GM18517 (cell line): ENCODE data around the gene SPNS1.
"Not testable (repeated sequence)": the region's sequence is repeated elsewhere in the genome, so short reads cannot be mapped to it uniquely, and the experiment has no call there.

Experiments used
- ATAC-seq: cut with Tn5 transposase; IDR thresholded peaks from one replicate; pipeline ENCODE4 v1.9.1; 2021; ENCODE audit warnings: mild to moderate bottlenecking, moderate library complexity; ENCODE audit not compliant: unreplicated experiment

Gene SPNS1

DNA sequence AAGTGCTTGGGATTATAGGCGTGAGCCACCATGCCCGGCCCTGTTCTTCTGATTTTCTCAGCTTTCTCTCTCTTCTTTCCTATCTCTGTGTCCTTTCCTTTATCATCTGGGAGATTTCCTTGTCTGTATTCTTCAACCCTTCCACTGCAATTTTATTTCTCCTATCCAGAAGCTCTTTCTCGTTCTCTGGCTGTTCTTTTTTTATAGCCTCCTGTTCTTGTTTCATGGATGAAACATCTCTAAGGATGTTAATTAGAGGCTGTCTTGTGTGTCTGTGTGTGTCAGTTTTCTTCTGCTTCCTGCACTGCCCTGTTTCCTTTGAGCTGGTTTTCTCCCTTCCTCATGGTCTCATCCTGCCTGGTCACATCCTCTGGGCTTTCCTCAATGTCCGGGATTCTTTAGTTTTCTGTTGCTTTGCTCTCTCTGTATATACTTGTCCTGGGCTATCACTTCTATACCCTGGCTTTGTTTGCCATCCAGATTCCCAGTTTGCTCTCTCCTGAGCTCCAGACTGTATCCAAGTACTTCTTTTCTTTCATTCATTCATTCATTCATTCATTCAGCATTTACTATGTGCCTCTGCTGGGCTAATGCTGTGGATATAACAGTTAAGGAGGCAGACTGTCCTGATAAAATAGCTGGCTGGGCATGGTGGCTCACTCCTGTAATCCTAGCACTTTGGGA lies 12.7 kb downstream of the SPNS1 start:
- ATAC-seq = no peak

DNA sequence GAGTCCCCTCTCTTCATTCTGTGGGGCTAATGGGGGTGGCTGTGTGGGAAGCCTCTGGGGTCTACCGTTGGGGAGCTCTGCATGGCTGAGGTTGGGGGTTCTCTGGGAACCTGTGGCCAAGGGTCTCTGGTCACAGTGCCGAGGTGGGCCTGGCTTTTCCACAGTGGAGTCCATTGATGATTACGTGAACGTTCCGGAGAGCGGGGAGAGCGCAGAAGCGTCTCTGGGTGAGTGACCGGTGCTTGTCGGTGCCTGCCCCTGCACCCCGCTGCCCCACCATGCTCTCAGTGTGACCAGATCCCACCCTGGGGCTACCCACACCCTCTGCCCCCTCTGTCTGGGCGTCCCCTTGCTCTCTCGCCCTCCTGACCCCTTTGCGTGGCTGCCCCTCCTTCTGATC lies 14.8 kb downstream of the SPNS1 start:
- no peak for ATAC-seq

DNA sequence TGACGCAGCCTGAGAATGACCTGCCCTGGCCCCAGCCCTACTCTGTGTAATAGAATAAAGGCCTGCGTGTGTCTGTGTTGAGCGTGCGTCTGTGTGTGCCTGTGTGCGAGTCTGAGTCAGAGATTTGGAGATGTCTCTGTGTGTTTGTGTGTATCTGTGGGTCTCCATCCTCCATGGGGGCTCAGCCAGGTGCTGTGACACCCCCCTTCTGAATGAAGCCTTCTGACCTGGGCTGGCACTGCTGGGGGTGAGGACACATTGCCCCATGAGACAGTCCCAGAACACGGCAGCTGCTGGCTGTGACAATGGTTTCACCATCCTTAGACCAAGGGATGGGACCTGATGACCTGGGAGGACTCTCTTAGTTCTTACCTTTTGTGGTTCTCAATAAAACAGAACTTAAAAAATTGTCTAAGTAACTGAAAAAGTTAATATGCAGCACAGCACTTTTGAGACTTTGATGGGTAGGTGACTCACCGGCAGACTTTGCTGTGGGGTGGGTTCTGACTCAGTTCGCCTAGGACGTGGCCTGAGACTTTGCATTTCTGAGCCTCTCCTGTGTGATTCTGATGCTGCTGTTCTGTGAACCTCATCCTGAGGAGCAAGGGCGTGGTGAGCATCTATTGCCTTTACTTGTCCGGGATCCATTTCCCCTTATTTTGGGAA lies 15.9 kb downstream of the SPNS1 start:
- no peak for ATAC-seq

DNA sequence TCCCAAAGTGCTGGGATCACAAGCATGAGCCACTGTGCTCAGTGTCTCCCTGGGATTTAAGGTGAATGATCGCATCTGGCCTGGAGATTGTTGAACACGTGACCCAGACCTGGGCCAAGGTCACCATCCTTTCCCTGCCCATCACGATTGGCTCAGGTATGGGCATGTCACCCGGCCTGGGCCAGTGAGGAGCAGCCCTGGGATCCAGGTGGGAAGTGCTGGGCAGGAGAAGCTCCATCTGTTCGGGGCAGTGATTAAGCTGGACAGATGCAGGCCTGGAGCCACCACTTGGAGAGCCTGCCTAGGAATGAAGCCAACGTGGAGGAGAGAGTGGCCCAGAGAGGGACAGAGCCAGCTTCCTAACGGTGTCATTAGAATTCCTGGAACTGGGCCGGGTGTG lies 17.1 kb downstream of the SPNS1 start:
- no peak for ATAC-seq

DNA sequence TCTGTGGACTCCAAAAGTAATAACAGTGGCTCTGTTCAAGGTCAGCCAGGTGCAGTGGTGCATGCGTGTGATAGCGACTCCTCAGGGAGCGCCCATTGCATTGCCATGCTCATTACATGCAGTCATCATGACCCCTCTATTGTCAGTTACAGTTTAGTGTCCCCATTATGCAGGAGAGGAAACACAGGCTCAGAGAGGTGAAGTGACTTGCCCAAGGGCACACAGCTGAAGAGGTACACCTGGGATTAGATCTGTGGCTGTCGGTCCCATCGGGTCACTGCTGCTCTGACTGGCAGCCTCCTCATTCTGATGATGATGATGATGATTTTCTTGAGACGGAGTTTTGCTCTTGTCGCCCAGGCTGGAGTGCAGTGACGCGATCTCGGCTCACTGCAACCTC lies 17.9 kb downstream of the SPNS1 start:
- no peak for ATAC-seq

DNA sequence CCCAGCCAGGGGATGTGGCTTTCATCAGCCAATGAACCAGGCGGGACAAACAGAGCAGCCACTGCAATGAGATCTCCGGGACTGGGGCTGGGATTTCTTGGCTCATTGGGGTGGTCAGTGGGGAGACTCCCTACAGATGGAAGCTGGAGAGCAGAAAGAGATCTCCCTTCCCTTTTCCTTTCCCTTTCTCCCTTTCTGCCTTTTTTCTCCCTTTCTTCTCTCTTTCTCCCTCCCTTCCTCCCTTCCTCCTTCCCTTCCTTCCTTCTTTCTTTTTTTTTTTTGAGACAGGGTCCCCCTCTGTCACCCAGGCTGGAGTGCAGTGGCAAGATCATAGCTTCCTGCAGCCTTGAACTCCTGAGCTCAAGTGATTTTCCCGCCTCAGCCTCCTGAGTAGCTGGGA lies 24.3 kb downstream of the SPNS1 start:
- no peak for ATAC-seq

DNA sequence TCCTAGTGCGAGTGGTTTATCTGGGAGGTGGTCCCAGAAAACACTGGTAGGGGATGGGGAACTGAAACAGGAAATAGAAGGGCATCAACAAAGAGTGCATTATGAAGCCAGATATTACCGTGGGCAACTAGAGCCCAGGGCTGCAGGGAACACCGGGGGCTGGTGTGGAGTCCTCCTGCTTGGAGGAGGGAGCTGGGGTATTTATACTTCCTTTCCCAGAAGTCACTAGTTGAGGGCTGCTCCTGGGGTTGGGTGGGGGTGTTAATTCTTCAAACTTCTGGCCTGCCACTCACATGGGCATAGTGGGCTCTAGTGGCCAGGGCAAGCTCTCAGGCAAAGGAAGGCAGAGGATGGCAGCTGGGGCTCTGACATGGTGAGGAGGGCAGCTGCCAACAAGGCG lies 25.0 kb downstream of the SPNS1 start:
- no peak for ATAC-seq

DNA sequence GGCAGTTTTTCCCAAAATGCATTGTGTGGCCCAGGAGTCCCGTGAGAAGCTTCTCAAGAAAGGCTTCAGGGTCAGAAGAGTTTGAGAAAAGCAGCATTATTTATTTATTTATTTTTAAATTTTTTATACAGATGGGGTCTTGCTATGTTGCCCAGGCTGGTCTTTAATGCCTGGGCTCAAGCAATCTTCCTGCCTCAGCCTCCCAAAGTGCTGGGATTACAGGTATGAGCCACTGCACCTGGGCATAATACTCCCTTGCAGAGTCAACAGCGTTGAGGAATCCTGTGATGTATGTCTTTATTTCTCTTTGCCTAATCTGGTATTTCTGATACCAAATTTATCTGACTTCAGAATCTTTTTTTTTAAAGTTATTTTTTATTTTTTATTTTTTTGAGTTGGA lies 25.4 kb downstream of the SPNS1 start:
- ATAC-seq = no peak

DNA sequence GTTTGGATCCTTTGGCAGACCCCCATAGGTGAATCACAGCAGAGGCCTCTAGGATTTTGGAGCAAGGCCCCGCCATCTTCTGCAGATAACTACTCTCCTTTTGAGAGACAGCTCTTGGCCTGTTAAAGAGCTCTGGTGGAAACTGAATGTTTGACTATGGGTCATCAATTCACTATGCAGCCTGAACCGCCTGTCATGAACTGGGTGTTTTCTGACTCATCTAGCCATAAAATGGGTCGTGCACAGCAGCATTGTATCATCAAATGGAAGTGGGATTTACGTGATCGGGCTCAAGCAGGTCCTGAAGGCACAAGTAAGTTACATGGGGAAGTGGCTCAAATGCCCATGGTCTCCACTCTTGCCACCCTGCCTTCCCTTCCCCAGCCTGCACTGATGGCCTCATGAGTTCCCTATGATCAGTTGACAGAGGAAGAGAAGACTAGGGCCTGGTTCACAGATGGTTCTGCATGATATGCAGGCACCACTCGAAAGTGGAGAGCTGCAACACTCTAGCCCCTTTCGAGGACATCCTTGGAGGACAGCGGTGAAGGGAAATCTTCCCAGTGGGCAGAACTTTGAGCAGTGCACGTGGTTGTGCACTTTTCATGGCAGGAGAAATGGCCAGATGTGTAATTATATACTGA lies 30.0 kb downstream of the SPNS1 start:
- not testable (repeated sequence) for ATAC-seq

DNA sequence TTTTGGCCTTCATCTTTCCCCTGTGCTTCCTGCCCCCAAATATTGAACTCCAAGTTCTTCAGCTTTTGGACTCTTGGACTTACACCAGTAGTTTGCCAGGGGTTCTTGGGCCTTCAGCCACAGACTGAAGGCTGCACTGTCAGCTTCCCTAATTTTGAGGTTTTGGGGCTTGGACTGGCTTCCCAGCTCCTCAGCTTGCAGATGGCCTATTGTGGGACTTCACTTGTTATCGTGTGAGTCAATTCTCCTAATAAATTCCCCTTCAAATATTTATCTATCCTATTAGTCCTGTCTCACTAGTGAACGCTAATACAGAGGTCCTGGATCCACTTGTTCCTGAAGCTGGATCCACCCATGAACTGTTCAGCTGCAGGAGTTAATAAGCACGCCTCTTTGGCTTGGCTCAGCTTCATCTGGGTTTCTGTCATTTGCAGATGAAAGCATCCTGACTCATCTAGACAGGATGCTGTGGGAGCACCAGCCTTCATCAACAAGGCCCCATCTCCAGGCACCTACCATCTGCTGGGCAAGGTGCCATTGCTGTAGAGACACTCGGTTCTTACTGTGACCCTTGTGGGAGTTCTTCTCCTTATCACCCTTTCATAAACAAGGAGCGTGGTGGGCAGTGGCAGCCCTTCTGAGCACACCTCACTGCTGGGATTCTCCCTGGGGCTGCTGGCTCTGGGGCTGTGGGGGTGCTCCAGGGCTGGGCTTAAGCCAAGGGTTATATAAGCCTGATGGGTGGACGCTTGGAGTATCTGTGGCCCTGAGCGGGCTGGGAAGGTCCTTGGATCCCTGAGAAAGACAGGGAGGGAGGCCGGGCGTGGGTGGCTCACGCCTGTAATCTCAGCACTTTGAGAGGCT lies 33.4 kb downstream of the SPNS1 start:
- ATAC-seq = no peak

DNA sequence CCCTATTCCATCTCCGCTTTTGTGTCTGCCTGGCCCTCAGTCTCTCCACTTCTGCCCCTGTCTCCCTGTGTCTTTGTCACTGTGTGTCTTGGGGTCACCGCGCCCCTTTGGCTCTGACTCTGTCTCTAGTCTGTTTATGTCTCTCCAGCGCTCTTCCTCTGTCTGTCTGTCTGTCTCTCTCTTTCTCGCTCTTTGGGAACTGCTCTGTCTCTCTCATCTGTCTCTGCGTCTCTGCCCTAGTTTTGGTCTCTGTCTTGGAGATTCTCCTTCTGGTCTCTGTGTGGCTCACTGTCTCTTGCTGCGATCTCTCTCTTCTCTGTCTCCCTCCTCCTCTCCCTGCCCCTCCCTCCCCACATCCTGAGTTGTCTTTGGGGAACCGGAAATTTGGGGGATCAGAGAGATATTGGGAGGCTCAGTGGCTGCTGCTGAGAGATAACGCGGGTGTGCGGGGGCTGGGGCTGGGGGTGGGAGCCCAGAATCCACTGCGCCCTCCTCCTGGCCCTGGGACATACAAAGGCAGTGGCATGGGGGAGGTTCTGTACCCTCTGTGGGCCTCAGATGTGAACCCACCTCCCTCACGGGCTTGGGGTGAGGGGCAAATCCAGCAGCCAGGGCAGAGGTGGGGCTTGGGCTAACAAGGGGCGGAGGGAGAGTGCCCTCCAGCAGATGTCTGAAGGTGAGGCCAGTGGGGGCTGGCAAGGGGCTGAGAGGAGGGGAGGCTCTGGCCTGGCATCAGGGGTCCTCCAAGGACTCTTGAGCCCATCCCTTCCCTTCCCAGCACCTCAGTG lies 34.7 kb downstream of the SPNS1 start:
- no peak for ATAC-seq

DNA sequence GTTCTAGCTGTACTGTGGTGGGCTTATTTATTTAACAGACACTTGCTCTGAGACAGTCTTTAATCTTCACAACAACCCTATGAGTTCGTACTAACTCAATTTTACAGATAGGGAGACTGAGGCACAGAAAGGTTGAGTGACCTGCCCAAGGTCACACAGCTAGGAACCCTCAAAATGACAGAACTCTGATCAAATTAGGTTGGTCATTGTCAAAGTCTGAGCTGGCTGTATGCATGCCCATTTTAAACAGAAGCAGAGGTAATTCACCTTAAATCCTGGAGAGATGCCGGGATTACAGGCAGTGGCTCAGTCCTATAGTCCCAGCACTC lies 35.2 kb downstream of the SPNS1 start:
- ATAC-seq = no peak

DNA sequence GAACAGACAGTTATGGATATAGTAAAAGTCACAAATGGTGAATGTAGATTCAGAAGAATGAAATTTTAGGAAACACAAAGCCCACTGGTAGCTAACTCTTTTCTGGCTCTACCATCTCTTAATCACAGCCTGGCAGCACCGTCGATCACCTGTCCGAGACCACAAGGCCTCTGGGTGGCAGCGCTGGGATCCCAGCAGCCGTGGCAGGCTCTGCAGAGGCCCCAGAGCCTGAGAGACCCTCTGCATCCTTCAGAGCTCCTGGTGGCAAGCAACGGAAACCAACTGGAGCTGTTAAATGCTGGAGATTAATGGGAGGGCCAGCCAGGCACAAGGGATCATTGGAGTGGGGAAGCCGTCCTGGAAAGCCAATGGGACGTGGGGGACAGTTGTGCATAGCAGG lies 36.5 kb downstream of the SPNS1 start:
- ATAC-seq = no peak

DNA sequence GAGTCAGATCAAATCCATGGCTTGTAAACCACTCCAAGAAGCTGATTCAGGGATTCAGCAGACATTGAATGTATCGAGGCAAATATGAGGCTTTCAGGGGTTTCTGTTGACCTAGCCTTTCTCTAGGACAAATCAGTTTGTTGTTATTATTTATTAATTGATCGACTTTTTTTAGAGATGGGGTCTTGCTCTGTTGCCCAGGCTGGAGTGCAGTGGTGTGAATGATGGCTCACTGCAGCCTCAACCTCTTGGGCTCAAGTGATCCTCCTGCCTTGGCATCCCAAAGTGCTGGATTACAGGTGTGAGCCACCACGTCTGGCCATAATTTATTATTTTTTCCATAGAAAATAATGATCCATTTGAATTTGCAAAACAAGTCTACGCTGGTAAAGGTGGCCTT lies 37.3 kb downstream of the SPNS1 start:
- no peak for ATAC-seq

DNA sequence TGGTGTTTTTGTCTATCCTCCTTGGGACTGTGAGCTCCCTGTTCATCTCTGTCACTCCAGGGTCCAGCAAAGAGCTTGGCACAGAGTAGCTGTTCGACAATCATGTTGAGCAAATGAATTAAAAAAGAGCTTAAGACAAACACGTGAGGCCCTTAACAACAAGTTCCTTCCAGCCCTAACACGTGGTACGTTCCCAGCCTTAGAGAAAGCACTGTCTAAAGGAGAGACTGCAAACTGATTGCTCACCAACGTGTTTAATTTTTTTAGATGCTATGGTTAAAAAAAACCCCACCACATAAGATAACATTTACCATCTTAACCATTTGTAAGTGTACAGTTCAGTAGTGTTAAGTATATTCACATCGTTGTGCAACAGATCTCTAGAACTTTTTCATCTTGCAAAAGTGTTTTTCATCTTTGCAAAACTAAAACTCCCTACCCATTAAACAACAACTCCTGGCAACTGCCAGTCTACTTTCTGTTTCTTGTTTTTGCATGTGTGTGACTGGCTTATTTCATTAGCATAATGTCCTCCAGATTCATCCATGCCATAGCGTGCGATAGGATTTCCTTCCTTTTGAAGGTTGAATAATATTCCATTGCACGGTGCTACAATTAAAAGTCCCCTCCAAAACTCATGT lies 38.5 kb downstream of the SPNS1 start:
- ATAC-seq = no peak

DNA sequence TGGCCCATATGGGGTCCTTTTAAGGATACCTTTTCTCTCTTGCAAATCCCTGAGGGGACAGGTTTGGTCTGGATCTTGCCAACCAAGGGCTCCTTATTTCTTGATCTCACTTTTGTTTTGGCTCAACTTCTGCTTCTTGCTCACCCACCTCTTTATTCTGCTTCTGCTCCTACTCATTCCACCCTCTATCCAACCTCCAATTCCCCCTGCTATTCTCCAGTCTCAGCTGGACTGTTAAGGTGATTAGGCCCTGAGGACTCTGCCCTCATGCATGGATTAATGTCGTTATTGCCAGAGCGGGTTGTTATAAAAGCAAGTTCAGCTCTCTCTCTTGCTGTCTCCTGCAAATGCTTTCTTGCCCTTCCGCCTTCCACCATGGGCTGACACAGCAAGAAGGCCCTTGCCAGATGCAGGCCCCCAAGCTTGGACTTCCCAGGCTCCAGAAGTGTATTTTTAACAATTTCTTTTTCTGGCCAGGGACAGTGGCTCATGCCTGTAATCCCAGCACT lies 40.0 kb downstream of the SPNS1 start:
- no peak for ATAC-seq

DNA sequence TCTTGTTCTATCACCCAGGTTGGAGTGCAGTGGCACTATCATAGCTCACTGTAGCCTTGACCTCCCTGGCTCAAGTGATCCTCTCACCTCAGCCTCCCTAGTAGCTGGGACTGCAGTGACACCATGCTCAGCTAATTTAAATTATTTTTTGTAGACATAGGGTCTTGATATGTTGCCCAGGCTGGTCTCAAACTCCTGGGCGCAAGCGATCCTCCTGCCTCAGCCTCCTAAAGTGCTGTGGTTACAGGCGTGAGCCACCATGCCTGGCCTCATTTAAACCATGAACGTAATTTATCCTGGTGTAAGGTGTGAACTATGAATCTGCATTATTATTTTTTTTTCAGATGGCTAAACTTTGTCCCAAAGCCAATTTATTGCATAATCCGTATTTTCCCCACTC lies 47.6 kb downstream of the SPNS1 start:
- ATAC-seq = no peak

DNA sequence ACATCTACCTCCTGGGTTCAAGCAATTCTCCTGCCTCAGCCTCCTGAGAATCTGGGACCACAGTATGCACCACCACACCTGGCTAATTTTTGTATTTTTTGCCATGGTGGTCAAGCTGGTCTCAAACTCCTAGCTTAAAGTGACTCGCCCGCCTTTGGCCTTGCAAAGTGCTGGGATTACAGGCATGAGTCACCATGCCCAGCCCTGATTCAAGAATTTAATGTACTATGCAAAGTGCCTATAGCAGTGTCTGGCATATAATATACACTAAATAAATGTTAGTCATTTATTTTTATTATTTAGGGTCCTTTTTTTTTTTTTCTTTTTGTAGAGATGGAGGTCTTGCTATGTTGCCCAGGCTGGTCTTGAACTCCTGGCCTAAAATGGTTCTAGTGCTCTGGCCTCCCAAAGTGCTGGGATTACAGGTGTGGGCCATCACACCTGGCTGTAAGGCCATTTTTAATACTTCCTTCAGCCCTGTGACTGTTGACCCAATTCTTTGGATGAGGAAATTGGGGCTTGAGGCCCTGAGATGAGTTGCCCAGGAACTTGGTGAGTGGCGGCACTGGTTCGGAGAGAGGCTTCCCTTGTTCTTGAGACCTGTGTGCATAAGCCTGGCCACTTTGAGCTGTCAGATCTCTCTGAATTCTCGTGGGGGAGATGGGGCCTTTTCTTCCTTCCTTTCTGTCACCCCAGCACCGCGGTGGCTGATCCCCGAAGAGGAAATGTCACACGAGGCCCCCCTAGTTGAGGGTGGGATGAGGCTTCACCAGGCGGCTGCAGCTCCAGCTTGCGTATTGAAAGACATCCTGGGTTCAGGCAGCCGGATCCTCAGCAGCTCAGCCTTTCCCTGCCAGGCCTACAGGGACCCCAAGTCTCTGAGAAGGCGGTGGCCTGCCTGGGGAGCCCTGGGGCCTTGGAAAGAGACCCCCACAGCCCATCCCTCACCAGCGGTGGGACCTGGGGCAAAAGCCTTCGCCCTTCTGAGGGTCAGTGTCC lies 49.0 kb downstream of the SPNS1 start:
- no peak for ATAC-seq

DNA sequence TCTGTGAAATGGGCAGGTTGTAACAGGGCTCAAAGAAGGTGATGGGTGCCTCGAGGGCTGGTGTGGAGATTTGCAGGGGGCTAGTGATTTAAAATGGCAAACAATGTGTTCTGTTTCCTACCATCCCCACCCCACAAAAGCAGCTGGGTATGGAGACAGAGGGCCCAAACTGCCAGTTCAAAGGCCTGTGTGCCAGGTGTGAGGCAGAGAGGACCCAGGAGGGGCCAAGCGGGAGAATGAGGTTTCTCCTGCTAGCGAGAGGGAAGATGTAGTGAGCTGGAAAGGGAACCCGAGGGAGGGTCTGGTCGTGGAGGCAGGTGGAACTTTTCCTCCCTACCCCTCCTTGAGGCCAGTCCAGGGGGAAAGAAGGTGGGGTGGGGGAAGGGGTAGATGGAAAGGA lies 49.7 kb downstream of the SPNS1 start:
- ATAC-seq = no peak
